ENCODE results near the gene KCNH5.

The KCNH5 gene

DNA sequence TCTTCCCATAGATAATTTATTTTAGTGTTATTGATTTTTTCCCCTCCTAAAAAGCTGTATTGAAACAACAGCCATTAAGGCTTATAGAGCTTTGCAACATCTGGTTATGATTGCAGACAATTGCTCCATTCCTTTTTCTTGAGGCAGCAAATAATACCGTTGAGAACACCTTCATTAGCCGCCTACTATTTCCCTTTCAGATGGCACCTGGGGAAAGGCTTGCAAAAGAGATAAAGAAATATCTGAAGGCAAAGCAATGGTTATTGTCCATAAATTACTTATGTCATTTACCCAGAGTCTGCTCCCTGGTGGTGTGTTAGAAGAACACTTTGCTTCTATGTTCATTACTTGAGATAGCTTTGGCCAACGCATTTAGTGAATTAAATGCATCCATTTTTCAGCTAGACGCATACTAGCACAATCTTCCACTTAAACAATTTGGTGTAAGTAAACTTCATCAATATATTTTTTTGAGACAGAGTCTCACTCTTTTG lies 377.8 kb downstream of the KCNH5 start:
- DNase-seq = no peak

DNA sequence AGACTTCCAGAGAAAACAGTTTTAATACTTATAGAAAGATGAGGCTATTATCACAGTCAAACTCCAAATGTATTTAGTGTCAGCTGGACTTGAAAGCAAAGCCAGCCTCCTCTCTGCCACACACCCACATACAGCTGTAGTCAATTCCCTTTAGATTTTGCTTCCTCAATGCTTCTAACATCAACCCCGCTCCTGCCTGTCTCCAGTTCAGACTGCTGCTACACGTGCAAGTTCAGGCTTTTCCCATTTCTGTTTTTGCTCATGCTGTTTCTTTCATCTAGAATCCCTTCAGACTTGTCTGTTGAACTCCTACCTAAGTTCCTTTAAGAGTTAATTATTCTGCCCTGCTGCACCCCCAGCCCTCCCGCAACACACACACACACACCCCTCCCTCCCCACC lies 380.0 kb downstream of the KCNH5 start:
- DNase-seq = no peak

DNA sequence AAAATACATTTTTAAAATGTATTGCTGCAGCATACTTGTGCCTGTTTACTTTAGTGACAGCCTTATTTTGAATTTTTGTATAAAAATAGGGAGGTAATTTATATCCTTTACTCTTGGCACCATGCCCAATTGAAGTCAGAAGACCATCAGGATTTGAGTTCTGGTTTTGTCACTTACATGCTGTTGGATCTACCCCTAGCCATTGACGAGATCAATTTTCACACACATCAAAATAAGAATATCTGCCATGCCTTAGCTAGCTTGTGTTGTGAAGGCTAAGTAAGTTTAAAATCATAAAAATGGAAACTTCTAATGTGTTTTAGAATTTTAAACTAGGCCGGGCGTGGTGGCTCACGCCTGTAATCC lies 381.8 kb downstream of the KCNH5 start:
- DNase-seq = no peak

DNA sequence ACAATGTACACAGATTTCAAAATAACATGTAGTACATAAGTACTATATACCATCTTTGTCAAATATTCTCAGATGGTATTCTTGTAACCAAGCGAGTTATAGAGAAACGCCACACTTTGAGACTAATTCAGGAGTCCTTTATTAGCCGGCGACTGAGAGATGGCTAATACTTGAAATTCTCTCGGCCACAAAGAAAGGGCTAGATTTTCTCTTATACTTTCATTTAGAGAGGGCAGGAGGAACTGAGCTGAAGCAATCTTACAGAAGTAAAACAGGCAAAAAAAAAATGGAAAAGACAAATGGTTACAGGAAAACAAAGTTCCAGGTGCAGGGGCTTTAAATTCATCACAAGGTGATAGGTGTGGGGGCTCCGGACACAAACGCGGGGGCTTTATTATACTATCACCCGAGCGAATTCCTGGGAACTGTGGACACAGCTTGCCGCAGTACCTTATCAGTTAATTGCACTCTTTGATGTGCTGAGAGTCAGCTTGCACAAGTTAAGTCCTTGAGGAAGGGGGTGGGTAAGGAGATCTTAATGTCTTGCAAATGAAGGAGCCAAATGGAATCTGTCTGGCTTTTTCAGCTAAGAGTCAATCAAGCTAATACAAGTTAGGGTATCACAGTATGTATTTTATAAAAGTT lies 382.3 kb downstream of the KCNH5 start:
- no peak for DNase-seq

DNA sequence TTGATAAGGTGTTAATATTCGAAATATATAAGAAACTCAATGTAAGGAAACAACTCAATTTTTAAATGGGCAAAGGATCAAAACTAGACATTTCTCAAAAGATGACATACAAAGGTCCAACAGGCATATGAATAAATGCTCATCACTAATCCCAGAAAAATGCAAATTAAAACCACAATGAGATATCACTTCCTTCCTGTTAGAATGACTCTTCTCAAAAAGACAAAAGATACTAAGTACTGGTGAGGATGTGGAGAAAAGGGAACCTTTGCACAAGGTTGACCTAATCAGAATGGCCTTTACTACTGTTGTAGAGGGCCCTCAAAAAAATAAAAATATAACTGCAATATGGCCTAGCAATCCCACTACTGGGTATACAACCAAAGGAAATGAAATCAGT lies 383.4 kb downstream of the KCNH5 start:
- no peak for DNase-seq

DNA sequence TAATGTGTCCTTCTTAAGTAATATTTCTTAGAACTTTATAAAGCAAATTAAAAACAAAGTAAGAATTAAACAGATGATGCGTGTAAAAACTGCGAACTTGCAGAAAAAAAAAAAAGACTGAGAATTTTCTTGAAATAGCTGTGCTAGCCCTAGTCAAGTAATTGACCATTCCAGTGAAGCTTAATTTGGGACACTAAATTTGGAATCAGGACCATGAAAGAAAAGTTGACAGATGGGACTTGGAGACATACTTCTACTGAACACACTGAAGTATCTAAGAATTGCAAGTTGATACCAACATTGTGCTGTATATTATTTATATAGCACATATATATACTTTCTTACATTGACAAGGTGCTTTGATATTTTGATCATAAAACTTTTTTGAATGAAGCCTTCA lies 386.6 kb downstream of the KCNH5 start:
- DNase-seq = no peak

DNA sequence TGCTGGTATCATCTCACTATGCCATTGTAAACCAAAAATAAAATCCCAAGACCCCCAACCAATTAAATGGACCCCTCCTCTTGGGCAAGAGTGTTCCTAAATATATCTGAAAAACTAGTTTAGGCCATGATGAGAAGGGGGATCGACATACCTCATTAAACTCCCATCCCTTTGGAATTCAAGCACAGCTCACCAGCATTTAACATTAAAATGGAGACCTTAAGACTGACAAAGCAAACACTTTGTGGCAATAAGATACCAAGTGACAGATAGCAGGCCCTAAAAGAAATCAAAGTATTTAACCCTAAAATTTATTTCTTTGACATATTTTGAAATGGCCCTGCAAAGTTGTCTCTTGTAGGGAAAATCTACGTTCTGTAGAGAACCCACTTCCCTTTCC lies 387.9 kb downstream of the KCNH5 start:
- no peak for DNase-seq

DNA sequence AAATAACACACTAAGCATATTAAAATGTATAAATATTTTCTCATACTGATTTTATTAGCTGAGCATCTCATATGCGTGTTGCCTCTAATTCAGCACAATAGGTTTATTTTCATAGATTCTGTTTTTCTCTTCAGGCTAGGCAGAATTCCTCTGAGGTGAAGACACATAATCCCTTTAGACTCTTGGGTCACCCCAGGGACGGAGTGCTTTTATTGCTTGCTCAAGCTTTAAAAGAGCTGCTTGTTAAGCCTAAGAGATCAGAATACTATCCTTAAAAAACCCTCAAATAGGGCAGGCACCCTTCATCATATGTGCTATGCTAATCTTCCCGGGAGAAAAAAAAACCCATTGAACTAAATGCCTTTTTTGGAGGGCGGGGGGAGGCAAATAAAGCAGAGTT lies 390.1 kb downstream of the KCNH5 start:
- no peak for DNase-seq

DNA sequence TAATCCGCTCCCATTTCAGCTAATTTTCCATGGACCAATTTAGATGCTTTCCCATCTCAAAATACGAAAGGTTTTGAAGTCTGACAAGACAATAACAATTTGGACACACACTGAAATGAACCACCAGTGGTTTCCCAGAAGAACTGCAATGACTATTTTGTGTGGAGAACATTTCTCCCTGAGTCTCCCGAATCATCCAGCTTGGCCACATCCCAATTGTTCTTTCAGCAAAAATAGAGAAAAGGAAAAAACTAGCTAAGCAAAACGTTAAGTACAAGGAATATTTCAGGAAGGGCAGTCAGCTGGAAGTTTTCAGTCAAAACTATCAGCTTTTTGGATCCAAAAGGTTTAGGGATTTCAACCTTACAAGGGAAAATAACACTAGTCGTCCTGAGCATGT lies 390.6 kb downstream of the KCNH5 start:
- no peak for DNase-seq
